Sigmoid colon (tissue), 7 donors: ENCODE data around the gene TBX18. TPM values are rescaled to one million over a fixed set of nuclear protein-coding genes. Genes with fewer than 3 reads are reported as not detected.

Experiments used
- DNase-seq: peaks from one replicate; pipeline ENCODE4 v3.0.0-alpha.2; 2019
- H3K27ac ChIP-seq, 4 donors: fragments of 200-600 bp; sonication (generic); one replicate each; pipeline ENCODE4 v1.5.1; 2016 to 2019; ENCODE audit warnings: mild to moderate bottlenecking in 1 of 4
- H3K27me3 ChIP-seq, 3 donors: fragments of 200-600 bp; sonication (generic); one replicate each; pipeline ENCODE4 v1.5.1; 2019; ENCODE audit warnings: mild to moderate bottlenecking in 1 of 3
- H3K36me3 ChIP-seq, 4 donors: fragments of 200-600 bp; sonication (generic); one replicate each; pipeline ENCODE4 v1.5.1; 2016 to 2019
- H3K4me1 ChIP-seq, 4 donors: fragments of 200-600 bp; sonication (generic); one replicate each; pipeline ENCODE4 v1.5.1; 2017 to 2019
- H3K4me3 ChIP-seq, 4 donors: fragments of 200-600 bp; sonication (generic); one replicate each; pipeline ENCODE4 v1.5.1; 2017 to 2019; ENCODE audit warnings: mild to moderate bottlenecking in 2 of 4, moderate library complexity in 1 of 4
- H3K9me3 ChIP-seq, 4 donors: fragments of 200-600 bp in 3 of 4; sonication (generic) in 3 of 4; one replicate each; pipeline versions ENCODE4 v1.5.1 to v1.6.1; 2013 to 2019
- CTCF ChIP-seq, 4 experiments: fragments of 450-650 bp in 3 of 4; fragments of 200-600 bp in 1 of 4; IDR thresholded peaks; one replicate each; pipeline ENCODE4 v1.5.1; 2016 to 2019; ENCODE audit warnings: antibody characterized with exemption in 4 of 4, mild to moderate bottlenecking in 3 of 4, moderate library complexity in 2 of 4
- EP300 ChIP-seq, 4 donors: sonication (generic); formaldehyde crosslinking; IDR thresholded peaks; one replicate each; pipeline ENCODE4 v1.6.1; 2017; ENCODE audit warnings: antibody characterized with exemption in 4 of 4
- POLR2A ChIP-seq, 2 donors: fragments of 450-650 bp; IDR thresholded peaks; one replicate each; pipeline ENCODE4 v1.6.1; 2016; ENCODE audit warnings: antibody characterized with exemption in 2 of 2, mild to moderate bottlenecking in 2 of 2, moderate library complexity in 2 of 2
- POLR2AphosphoS5 ChIP-seq, 4 donors: sonication (generic); formaldehyde crosslinking; IDR thresholded peaks; one replicate each; pipeline ENCODE4 v1.6.1; 2017; ENCODE audit warnings: antibody characterized with exemption in 4 of 4
- WGBS, 2 donors: extraction: QIAGEN DNeasy Blood & Tissue Kit; methylation state at CpG; one replicate each; pipeline ENCODE4 v1.1.7; 2013; 5-methylcytosine and 5-hydroxymethylcytosine counted together
- intact Hi-C: fragments of 100-400 bp; cut with DNase I; formaldehyde crosslinking; loops from one replicate; pipeline ENCODE4 v1.15.1; 2023
- polyA plus RNA-seq, 3 donors: library from polyadenylated mRNA; stranded (reverse); fragments of 200-250 nt; gene quantifications; one replicate each; pipeline ENCODE4 v1.2.3, GENCODE V29; 2013
- total RNA-seq, 4 donors: library from RNA; depleted of rRNA; stranded (reverse); fragments of >200 nt; gene quantifications; one replicate each; pipeline ENCODE4 v1.1.0, GENCODE V29; 2016
- donor health status: healthy with polysubstance abuse.
- donor health status: Bipolar disorder and iron deficiency.
- donor health status: healthy.

The TBX18 gene
- total and polyA plus RNA-seq, 7 donors: under 0.01 to 4.6 (median 0.49) TPM

- 70 to 85% methylated on average over 1 of the region's 1 CpG for WGBS, 2 donors
- H3K4me1 ChIP-seq: no peaks in the 10 kb centered on the region
- H3K4me3 ChIP-seq: no peak overlapping the region
- H3K27me3 ChIP-seq: no peaks in the 10 kb centered on the region
- H3K27ac ChIP-seq: no peak overlapping the region
- no peak for TF ChIP-seq CTCF (IDR thresholded peaks at IDR 0.05)
- no peak for TF ChIP-seq POLR2AphosphoS5 (IDR thresholded peaks at IDR 0.05)
- TF ChIP-seq POLR2A (IDR thresholded peaks at IDR 0.05): no peak
- no peak for TF ChIP-seq EP300 (IDR thresholded peaks at IDR 0.05)
- H3K36me3 ChIP-seq: no peaks in the 10 kb centered on the region
- no peak for DNase-seq
- H3K9me3 ChIP-seq: no peaks in the 10 kb centered on the region
- intact Hi-C loops: no loop called here
Measured at GRCh38 chr6:84805145-84805544, 40.7 kb upstream of the TBX18 start.

- TF ChIP-seq CTCF (IDR thresholded peaks at IDR 0.05): no peak
- no peak for TF ChIP-seq POLR2AphosphoS5 (IDR thresholded peaks at IDR 0.05)
- no peak for TF ChIP-seq POLR2A (IDR thresholded peaks at IDR 0.05)
- TF ChIP-seq EP300 (IDR thresholded peaks at IDR 0.05): no peak
- intact Hi-C loops: no loop called here
- Histone ChIP-seq H3K36me3 (no peaks in the 10 kb centered on the region), H3K4me1 (no peaks in the 10 kb centered on the region), H3K4me3 (no peak overlapping the region), H3K9me3 (no peaks in the 10 kb centered on the region), H3K27ac (no peak overlapping the region), H3K27me3 (no peaks in the 10 kb centered on the region)
- 85 to 86% methylated on average over 3 of the region's 3 CpGs for WGBS, 2 donors
- no peak for DNase-seq
Measured at GRCh38 chr6:84804720-84805119, 40.3 kb upstream of the TBX18 start.

DNA sequence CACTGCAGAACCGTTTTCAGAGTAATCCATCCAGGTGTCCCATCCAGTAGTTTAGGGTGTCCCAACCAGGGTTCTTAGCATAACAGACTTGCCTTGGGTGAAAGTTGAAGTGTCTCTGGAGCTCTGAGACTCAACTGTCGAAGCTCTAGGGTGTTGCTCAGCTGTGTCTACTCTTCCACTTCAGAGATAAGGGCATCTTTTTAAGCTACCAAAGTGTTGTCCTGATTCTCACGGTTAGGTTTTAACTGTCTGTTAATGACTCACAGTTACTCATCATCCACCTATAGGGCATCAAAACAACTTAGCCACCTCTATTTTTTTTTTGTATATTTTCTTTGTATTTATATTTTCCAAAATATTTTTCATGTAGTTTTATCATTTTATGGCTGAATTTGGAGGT is 36.9 kb upstream of the TBX18 start:
- Histone ChIP-seq H3K27ac (no peak overlapping the region), H3K4me1 (no peaks in the 10 kb centered on the region), H3K9me3 (no peaks in the 10 kb centered on the region), H3K4me3 (no peak overlapping the region), H3K36me3 (no peaks in the 10 kb centered on the region), H3K27me3 (no peaks in the 10 kb centered on the region)
- 50 to 73% methylated on average over 3 of the region's 3 CpGs for WGBS, 2 donors
- TF ChIP-seq EP300 (IDR thresholded peaks at IDR 0.05) (no peak), POLR2AphosphoS5 (IDR thresholded peaks at IDR 0.05) (no peak), POLR2A (IDR thresholded peaks at IDR 0.05) (no peak), CTCF (IDR thresholded peaks at IDR 0.05) (no peak)
- DNase-seq: no peak
- intact Hi-C loops: no loop called here

- Histone ChIP-seq H3K27ac (no peak overlapping the region), H3K27me3 (no peaks in the 10 kb centered on the region), H3K9me3 (no peaks in the 10 kb centered on the region), H3K4me3 (no peak overlapping the region), H3K36me3 (no peaks in the 10 kb centered on the region), H3K4me1 (no peaks in the 10 kb centered on the region)
- intact Hi-C loops: no loop called here
- 57 to 58% methylated on average over 1 of the region's 1 CpG for WGBS, 2 donors
- no peak for TF ChIP-seq POLR2A (IDR thresholded peaks at IDR 0.05)
- TF ChIP-seq POLR2AphosphoS5 (IDR thresholded peaks at IDR 0.05): no peak
- no peak for TF ChIP-seq CTCF (IDR thresholded peaks at IDR 0.05)
- no peak for TF ChIP-seq EP300 (IDR thresholded peaks at IDR 0.05)
- no peak for DNase-seq
Measured at GRCh38 chr6:84798257-84798656, 33.9 kb upstream of the TBX18 start.

- Histone ChIP-seq H3K4me3 (no peak overlapping the region), H3K27ac (no peak overlapping the region), H3K4me1 (no peaks in the 10 kb centered on the region), H3K27me3 (no peaks in the 10 kb centered on the region), H3K36me3 (no peaks in the 10 kb centered on the region), H3K9me3 (no peaks in the 10 kb centered on the region)
- DNase-seq: no peak
- 25 to 49% methylated on average over 2 of the region's 2 CpGs for WGBS, 2 donors
- intact Hi-C loops: no loop called here
- TF ChIP-seq POLR2AphosphoS5 (IDR thresholded peaks at IDR 0.05) (no peak), EP300 (IDR thresholded peaks at IDR 0.05) (no peak), CTCF (IDR thresholded peaks at IDR 0.05) (no peak), POLR2A (IDR thresholded peaks at IDR 0.05) (no peak)
Measured at GRCh38 chr6:84796343-84796742, 31.9 kb upstream of the TBX18 start.
